HG03060 (cell line): Measurements from ENCODE around the gene SECISBP2.
"Not testable (repeated sequence)": the region's sequence is repeated elsewhere in the genome, so short reads cannot be mapped to it uniquely, and the experiment has no call there.

ENCODE experiments used
- ATAC-seq: cut with Tn5 transposase; IDR thresholded peaks from one replicate; pipeline ENCODE4 v1.9.1; 2021; ENCODE audit warnings: low read depth, moderate number of reproducible peaks; ENCODE audit not compliant: unreplicated experiment

Gene SECISBP2

DNA sequence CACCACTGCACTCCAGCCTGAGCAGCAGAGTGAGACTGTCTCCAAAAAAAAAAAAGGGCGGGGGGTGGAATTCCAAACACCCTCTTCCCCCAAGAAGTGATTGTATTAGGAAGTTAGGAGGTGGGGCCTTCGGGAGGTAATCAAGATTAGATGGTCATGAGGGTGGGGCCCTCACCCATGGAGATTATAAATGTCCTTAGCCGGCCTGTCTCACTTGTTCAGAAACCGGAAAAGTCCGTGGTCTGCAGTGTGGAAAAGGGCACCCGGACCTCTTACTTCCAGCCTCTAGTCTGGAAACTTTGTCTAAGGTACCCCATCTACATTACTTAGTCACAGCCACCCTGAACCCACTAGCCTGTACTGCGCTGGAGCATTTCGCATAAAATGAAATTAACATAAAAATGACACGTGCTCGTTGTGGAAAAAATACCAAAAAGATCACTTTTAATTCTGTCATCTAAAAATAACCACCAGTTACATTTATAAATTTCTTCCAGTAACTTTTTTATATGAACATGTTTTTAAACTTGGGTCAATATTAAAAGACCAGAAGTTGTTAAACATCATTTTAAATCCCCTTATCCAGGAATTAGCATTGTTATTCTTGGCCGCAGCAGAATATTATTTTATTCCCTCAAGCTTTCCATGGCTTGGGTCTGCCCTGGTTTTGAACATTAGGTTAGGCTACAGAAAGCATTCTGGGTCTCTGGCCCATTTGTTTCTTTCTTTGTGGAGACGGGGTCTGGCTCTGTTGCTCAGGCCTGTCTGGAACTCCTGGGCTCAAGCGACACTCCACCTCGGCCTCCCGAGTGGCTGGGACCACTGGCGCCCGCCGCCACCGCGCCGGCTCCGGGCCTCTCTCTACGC, 8.5 kb upstream of the SECISBP2 start:
- no peak for ATAC-seq

DNA sequence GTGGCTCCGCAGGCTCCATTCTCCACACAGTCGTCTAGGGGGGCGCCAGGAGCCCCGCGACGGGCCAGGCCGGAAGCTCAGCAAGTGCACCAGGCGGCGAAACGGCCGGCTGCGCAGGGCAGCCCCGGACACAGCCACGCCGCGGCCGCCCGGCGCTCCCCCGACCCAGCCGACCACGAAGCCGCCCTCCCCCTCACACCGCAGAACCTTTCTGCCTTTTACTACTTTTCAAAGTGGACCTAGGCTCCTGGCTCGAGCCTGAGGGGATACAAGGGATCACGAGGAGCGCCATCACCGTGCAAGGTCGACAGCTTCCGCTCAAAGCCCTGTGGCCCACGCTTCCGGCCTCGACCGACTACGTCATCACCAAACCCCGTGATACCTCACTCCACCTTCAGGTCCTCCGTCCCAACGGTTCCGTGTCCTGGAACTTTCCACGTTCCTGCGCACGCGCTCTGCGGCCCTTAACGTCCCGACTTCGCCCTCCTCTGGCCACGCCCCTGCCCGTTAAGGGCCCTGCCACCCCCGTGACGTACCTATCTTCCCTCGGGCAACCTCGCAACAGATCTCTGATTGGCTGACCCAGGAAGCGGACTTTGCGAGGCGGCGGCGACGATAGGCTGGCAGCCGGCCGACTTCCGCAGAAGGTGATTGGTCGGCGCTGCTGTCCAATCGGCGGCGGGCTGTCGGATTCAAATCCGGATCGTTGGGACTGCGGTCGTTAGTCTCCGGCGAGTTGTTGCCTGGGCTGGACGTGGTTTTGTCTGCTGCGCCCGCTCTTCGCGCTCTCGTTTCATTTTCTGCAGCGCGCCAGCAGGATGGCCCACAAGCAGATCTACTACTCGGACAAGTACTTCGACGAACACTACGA, 7.6 kb upstream of the SECISBP2 start, which contains the start of gene CKS2:
CKS2 (plus strand) TSS at position 721 of the 871 bp plus-strand sequence; CDS start at position 819, 98 bp downstream.
- ATAC-seq: peak; percentile 84

DNA sequence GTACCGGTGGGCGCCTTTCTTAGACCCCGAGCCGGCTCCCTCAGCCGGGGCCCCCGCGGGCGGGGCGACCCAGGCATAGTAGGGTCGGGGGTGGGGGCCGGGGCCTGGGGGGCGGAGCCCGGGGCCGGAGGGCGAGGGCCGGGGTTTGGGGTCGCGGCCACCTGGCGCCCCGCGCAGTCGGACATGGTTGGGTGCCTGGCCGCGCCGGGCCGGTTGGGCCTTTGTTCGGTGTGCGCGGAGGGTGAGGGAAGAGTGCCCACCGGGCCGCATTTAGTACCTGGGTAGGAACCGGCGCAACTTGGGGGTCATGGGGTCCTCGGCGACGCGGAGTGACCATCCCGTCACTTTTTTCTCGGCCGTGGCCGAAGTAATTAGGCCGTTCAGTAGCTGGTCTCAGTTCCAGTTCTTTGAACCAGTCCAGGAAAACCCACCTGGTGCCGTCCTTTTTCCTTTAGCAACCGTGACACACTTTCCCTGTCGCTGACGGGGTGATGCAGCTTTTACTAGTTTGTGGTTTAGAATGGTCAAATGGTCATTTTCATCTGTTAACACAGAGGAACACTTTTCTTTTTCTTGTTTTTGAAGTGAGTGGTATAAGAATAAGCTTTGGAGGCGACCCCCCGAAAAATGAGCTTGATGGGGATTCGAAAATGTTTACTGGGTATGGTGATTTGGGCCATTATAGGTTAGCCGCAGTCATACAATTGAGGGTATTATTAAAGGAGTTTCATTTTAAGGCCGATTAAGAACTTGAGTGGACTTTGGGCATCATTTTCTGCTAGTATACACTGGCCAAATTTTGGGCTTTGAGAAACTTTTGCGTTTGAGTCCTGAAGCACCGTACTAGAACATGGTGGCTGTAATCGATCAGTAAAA, 6.7 kb upstream of the SECISBP2 start:
- no peak for ATAC-seq

DNA sequence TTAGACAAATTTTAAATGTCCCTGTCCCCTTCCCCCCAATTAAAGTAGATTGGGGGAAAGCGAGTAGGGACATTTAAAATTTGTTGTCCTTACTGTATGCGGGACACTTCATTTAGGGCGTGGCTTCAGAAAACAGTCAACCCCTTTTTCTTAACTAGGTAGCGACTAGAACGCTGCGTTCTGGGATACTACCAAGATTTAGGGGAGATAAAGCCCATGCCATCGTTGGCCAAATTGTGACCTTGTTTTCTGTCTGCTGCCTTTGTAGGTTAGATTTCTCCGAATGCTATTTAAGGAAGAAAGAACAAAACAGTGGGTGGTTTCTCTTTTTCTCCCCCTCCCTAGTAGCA, 6.1 kb upstream of the SECISBP2 start:
- no peak for ATAC-seq

DNA sequence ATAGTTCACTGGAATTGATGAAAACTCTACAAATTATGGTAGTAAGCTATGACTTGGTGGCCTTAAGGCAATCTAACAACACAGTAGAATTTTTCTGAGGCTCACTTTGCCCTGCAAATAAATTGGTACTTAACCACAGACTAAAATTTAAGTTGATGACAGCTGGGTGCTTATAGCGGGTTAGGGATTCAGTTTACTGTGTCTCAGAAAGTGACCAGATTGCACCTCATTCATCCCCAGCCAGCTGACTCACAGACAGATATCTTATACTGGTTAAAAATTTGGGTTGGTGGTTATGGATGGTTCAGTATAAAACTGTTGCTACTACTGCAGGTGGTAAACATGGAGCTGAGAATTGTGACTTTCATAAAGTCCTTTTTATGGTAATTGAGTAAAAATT, 4.5 kb upstream of the SECISBP2 start:
- no peak for ATAC-seq

DNA sequence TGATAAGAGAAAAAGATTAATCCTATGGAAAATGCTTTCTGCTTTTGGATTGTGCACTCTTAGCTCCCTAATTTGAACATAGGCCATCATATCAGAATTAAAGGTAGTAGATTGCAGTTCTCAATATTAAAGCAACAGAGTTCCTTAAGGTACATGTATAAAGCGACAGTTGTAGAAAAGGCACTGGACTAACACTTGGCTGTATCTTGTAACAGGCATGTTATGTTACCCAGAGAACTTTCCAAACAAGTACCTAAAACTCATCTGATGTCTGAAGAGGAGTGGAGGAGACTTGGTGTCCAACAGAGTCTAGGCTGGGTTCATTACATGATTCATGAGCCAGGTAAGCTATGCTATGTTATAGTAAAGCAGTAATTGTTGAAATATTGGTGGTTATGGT, 3.3 kb upstream of the SECISBP2 start:
- no peak for ATAC-seq

DNA sequence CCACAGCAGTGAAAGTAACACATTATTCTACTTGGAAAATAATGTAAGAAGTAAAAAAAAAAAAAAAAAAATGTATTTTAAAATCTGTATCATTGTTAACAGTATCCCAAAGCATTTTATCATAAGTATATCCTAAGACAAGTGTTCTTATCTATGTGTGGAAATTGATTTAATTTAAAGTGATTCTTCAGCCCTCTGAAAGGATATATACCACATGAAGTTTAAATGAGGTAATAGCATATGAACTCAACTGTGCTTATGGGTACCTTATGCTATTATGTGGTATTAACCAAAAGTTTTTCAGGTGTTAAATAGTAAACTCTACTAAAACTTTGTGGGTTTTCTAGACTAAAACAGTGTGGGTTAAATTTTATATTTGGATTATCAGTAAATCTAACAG, 2.8 kb upstream of the SECISBP2 start:
- no peak for ATAC-seq

DNA sequence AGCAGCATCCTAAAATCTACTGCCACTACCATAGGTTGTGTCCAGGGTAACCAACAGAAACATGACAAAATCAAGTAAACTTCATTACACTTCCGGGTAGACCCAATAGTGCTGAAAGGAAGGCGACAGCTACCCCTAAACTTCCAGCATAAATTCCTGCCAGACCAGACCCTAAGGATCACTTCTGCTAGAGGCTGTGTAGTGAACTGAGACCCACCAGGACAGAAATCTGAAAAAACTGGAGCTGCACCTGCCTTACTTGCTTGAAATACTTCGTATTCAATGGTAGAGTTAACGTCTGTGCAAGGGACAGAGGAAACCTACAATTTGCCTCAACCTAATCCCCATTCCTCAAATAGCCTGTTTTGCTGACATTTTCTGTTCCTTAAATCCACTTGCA, 1.0 kb upstream of the SECISBP2 start:
- ATAC-seq: no peak

DNA sequence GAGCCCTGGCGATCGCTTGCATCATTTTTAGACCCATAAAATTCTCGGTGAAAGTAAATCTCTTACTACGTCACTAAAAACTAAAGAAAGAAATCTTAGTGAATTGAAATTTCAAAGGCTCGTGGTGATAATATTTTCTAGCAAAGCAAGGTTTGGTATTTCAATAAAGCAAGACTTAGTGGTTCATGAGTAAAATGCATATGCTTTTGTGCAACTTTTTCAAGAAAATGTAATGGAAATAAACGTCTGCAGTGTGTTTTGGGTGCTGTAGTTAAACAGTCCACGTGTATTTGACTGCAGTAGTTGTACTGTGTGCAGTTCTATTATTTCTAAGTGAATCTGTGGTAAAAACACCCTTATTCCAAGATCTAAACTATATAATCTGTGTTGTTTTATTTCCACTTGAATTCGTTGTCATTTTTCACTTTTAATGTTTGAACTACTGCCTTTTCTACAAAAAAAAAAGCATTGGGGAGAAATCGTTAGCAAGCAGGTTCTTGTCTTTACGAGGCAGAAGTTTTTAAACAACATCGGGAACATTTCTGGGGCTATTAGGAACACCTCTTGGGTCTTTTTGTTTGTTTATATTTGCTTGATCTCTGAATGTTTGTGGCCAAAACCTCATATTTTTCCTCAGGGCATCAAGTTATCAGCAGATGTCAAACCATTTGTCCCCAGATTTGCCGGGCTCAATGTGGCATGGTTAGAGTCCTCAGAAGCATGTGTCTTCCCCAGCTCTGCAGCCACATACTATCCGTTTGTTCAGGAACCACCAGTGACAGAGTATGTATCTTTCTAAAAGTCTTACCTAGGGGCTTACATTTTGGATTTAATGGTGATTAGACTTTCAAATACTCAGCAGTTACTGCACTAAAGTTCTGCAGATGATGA, 960 bp downstream of the SECISBP2 start:
- ATAC-seq: no peak

DNA sequence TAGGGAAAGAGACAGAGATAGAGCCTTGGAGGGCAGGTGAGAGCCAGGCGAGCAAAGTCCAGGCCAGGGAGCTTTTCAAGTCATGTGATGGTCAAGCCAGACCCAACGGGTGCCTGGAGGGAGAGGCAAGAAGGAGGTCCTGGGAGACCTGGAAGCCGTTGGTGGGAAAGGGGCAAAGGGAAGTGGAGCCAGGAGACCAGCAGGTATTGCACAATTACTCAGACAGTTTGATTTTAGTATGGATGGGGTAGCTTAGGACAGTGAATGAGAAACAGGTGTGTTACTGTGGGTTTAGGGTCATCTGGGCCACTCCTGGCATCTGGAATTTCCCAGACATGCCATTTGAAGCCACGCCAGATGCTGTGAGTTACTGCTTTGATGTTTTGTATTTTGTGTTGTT, 5.1 kb downstream of the SECISBP2 start:
- no peak for ATAC-seq

DNA sequence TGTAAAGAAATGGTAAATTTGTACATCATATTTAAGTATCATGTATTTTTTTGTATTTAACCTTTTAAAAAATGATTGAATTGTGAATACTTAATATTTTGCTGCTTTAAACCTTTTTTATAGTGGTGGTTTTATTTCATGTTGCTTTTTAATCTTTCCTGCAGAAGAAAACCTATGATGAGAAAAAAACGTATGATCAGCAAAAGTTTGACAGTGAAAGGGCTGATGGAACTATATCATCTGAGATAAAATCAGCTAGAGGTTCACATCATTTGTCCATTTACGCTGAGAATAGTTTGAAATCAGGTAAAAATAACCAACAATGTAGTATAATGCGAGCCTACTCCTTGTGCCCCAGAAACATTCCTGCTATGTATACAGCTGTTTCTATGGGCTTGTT, 7.4 kb downstream of the SECISBP2 start:
- ATAC-seq: no peak

DNA sequence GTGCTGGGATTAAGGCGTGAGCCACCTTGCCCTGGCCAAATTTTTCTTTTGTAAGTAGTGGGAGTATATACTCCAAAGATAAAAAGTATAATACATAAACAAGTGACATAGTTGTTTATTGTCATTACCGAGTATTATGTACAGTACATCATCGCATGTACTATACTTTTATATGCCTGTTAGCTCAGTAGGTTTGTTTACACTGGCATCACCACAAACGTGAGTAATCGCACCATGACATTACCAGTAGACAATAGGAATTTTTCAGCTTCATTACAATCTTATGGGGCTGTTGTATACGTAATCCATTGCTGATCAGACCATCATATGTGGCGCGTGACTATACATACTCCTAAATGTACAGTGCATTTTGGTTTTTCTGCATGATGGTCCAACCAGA, 9.8 kb downstream of the SECISBP2 start:
- ATAC-seq: no peak

DNA sequence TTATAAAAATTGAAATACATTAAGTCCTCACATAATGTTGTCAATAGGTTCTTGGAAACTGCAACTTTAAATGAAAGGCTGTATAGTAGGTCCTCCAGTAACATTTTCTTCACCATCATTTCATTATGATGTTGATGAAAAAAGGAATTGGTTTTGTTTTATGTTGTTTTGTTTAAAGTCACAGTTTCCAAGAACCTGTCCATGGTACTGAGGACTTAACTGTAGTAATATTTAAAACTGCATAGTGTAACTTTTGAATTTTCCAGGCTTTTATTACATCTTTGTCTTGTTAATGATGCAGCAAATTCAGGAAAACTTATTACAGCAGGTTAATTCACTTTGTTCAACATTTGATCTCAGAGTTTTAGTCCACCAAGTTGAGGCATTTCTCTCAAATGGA, 11.6 kb downstream of the SECISBP2 start:
- ATAC-seq: no peak

DNA sequence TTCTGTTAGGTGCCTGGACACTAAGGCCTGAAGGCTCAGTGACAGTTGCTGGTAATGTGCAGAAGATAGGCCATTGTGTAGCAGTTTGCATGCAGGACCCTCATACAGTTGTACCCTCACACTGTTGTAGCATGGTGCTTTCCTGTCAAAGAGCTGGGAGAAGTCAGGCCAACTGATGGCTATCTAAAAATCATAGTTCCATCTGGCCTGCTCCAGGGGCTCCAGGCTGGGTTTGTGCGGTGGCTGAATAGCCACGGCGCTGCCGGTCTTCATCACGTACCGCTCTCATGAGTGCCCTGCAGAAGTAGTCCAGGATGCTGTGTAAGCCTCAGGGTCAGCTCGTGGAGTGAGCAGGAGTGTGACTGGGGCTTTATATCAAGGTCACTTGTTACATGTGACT, 12.2 kb downstream of the SECISBP2 start:
- no peak for ATAC-seq

DNA sequence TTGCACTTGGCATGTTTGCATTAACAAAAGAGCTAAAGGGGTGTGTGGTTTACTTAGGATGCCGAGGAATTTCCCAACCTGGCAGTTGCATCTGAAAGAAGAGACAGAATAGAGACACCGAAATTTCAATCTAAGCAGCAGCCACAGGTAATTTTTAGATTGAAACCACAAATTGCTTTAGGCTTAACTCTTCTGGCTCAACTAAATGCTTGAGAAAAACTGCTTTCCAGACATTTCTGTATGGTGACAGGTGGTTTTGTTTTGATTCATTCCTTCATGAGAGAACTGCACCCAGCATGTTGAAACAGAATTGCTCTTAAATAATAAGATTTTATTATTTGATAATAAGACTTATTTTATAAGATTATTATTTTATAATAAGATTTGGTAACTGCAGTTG, 21.5 kb downstream of the SECISBP2 start:
- no peak for ATAC-seq

DNA sequence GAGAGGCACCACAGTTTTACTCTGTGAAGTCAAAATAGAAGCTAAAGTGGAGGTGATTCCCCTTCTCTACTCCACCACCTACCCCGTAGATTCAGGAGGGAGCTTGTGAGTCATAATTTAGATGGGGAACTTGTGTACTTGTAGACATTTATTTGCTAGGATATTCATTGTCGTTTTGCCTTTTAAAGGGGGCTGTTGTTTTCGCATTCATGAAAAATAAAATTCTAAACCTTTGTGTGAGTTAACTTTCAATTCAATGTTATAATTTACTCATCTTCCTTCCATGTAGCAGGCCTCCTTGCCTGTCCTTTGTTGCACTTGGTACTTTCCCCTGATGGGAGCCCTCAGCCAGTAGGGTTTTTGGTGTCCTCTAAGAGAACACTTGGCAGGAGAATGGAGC, 22.0 kb downstream of the SECISBP2 start:
- no peak for ATAC-seq

DNA sequence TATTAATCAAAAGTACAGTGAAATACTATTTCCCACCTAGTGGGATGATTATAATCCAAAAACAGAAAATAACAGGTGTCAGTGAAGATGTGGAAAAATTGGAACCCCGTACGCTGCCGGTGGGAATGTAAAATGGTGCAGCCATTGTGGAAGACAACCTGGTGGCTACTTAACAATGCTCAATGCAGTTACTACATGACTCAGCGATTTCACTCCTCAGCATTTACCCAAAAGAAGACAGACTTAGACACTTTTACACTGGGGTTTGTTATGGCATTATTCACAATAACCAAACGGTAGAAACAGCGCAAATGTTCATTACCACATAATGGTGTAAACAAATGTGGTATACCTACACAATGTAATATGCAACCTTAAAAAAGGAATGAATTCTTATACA, 23.9 kb downstream of the SECISBP2 start:
- ATAC-seq: no peak

DNA sequence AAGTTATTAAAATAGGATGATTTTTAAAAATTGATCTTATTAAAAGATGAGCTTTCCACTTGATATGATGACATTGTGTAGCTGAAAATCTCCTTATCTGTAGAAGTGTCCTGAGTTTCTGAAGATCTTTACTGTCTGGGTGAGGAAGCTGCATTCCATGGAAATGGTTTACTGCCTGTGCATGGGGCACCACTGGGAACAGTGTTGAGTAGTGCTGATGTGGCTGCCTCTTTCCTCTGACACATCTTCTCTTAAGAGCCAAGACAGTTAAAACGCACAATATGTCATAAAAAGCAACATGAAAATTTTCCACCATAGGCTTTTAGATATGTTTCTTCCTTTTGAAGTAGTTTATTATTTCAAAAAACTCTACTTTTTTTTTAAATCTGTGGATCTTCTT, 24.6 kb downstream of the SECISBP2 start:
- no peak for ATAC-seq

DNA sequence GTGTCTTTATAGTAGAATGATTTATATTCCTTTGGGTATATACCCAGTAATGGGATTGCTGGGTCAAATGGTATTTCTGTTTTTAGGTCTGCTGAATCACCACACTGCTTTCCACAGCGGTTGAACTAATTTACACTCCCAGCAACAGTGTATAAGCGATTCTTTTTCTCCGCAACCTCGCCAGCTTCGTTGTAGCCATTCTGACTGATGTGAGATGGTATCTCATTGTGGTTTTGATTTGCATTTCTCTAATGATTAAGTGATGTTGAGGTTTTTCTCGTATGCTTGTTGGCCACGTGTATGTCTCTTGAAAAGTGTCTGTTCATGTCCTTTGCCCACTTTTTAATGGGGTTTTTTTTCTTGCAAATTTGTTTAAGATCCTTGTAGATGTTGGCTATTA, 25.5 kb downstream of the SECISBP2 start:
- ATAC-seq: not testable (repeated sequence)

DNA sequence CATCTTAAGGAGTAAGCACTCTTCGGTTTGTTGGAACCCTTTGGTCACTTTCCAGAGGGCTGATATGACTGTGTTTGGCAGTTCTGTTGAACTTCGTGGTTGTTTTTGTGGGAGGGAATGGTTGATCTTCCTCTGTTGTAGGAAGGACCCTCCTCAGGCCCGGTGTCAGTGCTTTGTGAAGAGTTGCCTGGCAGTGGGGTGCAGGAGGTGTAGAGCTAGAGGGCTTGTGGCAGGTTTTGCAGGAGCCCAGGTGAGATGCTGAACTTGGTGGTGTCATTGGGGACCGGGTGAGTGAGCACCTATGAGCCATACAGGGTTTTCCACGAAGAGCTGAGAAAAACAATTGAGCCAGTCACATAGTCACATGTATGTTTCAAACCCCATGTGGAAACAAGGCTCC, 27.2 kb downstream of the SECISBP2 start:
- no peak for ATAC-seq
